ENCODE results near the gene BHLHE40.

BHLHE40 gene

GRCh38 chr3:4994144-4994730, 15.0 kb downstream of the BHLHE40 start:
- H3K27ac ChIP-seq: peak overlapping the region; percentile 95
- no peaks in the 10 kb centered on the region for H3K36me3 ChIP-seq (replicated peaks)
- DNase-seq: peak; percentile 69
- in situ Hi-C loops (cut with HindIII; ENCODE audit: low pct_ligation_motif_present, low sequenced_read_pairs): no loop called here
- no peak overlapping the region for H3K4me3 ChIP-seq (ENCODE audit: low read depth, low read length)
- no peaks in the 10 kb centered on the region for H3K27me3 ChIP-seq (replicated peaks)
- TF ChIP-seq, protein P1, sequence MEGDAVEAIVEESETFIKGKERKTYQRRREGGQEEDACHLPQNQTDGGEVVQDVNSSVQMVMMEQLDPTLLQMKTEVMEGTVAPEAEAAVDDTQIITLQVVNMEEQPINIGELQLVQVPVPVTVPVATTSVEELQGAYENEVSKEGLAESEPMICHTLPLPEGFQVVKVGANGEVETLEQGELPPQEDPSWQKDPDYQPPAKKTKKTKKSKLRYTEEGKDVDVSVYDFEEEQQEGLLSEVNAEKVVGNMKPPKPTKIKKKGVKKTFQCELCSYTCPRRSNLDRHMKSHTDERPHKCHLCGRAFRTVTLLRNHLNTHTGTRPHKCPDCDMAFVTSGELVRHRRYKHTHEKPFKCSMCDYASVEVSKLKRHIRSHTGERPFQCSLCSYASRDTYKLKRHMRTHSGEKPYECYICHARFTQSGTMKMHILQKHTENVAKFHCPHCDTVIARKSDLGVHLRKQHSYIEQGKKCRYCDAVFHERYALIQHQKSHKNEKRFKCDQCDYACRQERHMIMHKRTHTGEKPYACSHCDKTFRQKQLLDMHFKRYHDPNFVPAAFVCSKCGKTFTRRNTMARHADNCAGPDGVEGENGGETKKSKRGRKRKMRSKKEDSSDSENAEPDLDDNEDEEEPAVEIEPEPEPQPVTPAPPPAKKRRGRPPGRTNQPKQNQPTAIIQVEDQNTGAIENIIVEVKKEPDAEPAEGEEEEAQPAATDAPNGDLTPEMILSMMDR (IDR thresholded peaks at IDR 0.05; ENCODE audit: low read depth, low read length, missing control alignments): no peak

DNA sequence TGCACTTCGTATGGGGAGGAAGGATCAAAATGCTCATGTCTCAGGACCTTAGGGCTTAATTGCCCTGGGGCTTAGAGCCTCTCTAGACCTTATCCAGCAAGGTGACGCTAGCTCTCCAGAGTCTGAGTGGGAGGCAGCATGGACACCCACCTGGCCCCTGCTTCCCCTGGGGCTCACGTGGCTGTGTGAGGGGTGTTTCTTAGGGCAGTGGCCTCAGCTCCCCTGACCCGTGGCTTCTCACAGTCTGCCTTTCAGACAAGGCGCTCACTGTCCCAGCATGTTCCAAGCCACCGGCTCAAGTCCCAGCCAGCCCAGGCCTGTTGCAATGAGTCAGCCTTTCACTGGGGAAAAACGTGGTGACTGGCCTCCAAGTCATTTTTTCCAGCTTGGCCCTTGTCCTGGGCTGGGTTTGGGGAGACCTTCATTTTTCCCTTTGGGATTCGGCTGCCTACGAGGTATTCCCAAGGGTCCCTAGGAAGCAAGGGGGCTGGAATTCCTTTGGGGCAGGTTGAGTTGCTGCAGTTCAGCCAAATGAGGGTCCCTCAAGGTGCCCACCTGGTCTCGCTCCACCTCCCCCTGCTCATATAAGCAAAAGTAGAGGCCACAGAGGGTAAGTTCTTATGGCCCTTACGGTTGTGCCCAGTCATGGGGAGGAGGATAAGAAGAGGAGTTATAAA, 15.7 kb downstream of the BHLHE40 start:
- Histone ChIP-seq H3K36me3 (replicated peaks) (no peaks in the 10 kb centered on the region), H3K4me3 (ENCODE audit: low read depth, low read length) (no peak overlapping the region), H3K27ac (peak overlapping the region; percentile 95), H3K27me3 (replicated peaks) (no peaks in the 10 kb centered on the region)
- TF ChIP-seq, protein P1 (IDR thresholded peaks at IDR 0.05; ENCODE audit: low read depth, low read length, missing control alignments): no peak
- in situ Hi-C loops (cut with HindIII; ENCODE audit: low pct_ligation_motif_present, low sequenced_read_pairs): no loop called here
- DNase-seq: peak; percentile 94

- TF ChIP-seq, protein P1 (IDR thresholded peaks at IDR 0.05; ENCODE audit: low read depth, low read length, missing control alignments): no peak
- Histone ChIP-seq H3K27me3 (replicated peaks) (no peaks in the 10 kb centered on the region), H3K36me3 (replicated peaks) (no peaks in the 10 kb centered on the region), H3K27ac (peak overlapping the region; percentile 95), H3K4me3 (ENCODE audit: low read depth, low read length) (no peak overlapping the region)
- in situ Hi-C loops (cut with HindIII; ENCODE audit: low pct_ligation_motif_present, low sequenced_read_pairs): no loop called here
- peak; percentile 77 for DNase-seq
Measured at GRCh38 chr3:4995500-4996053, 16.3 kb downstream of the BHLHE40 start.

DNA sequence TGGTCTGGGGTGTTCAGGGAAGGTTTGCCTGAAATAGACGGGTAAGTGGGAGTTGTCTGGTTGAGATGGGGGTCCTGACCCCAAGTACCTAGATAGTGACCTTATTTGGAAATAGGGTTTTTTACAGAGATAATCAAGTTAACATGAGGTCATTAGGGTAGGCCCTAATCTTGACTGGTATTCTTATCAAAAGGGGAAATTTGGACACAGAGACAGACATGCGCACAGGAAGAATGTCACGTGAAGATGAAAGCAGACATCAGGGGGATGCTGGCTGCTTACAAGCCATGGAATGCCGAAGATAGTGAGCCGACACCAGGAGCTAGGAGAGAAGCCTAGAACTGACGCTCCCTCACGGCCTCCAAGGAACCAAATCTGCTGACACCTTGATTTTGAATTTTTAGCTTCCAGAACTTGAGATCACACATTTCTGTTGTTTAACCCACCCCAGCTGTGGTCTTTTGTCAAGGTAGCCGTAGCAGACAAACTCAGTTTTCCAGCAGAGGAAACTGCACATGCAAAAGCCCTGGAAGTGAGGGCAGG, 17.1 kb downstream of the BHLHE40 start:
- H3K36me3 ChIP-seq (replicated peaks): no peaks in the 10 kb centered on the region
- DNase-seq: no peak
- no peak overlapping the region for H3K4me3 ChIP-seq (ENCODE audit: low read depth, low read length)
- peak overlapping the region; percentile 95 for H3K27ac ChIP-seq
- in situ Hi-C loops (cut with HindIII; ENCODE audit: low pct_ligation_motif_present, low sequenced_read_pairs): no loop called here
- TF ChIP-seq, protein P1 (IDR thresholded peaks at IDR 0.05; ENCODE audit: low read depth, low read length, missing control alignments): no peak
- H3K27me3 ChIP-seq (replicated peaks): no peaks in the 10 kb centered on the region

- no peaks in the 10 kb centered on the region for H3K36me3 ChIP-seq (replicated peaks)
- TF ChIP-seq, protein P1 (IDR thresholded peaks at IDR 0.05; ENCODE audit: low read depth, low read length, missing control alignments): no peak
- H3K27ac ChIP-seq: no peak overlapping the region
- H3K4me3 ChIP-seq (ENCODE audit: low read depth, low read length): no peak overlapping the region
- H3K27me3 ChIP-seq (replicated peaks): no peaks in the 10 kb centered on the region
- DNase-seq: no peak
- in situ Hi-C loops (cut with HindIII; ENCODE audit: low pct_ligation_motif_present, low sequenced_read_pairs): no loop called here
Measured at GRCh38 chr3:4996771-4997291, 17.6 kb downstream of the BHLHE40 start.
